ENCODE data around the gene SULT1C4.

The SULT1C4 gene

DNA sequence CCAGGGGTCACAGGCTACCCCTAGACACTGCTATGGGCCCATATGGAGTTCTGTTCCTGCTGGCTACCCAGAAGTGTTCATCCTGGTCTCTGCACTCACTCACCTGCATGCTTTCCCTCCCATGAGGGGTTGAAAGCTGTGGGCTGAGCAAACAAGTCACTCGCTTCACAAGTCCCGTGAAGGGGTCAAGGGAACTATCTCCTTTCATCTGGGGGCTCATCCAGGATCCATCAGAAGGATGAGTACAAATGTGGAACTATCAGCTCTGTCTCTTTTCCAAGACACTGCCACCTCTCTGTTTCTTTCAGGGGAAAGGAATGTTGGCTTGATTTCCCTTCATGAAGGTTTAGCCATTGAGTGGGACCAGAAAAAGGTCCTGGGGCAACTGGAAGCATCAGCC lies 21.7 kb downstream of the SULT1C4 start:
- no peak overlapping the region for H3K4me3 Mint-ChIP-seq
- H3K27ac Mint-ChIP-seq, result no peak overlapping the region
- TF ChIP-seq, protein P1, sequence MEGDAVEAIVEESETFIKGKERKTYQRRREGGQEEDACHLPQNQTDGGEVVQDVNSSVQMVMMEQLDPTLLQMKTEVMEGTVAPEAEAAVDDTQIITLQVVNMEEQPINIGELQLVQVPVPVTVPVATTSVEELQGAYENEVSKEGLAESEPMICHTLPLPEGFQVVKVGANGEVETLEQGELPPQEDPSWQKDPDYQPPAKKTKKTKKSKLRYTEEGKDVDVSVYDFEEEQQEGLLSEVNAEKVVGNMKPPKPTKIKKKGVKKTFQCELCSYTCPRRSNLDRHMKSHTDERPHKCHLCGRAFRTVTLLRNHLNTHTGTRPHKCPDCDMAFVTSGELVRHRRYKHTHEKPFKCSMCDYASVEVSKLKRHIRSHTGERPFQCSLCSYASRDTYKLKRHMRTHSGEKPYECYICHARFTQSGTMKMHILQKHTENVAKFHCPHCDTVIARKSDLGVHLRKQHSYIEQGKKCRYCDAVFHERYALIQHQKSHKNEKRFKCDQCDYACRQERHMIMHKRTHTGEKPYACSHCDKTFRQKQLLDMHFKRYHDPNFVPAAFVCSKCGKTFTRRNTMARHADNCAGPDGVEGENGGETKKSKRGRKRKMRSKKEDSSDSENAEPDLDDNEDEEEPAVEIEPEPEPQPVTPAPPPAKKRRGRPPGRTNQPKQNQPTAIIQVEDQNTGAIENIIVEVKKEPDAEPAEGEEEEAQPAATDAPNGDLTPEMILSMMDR (IDR thresholded peaks at IDR 0.05; ENCODE audit: unreplicated experiment in 3 of 3), result no peak
- H3K36me3 Mint-ChIP-seq (ENCODE audit: low read depth), result peaks cover 15% of the 10 kb centered on the region
- no peaks in the 10 kb centered on the region for H3K4me1 Mint-ChIP-seq
- H3K27me3 Mint-ChIP-seq (ENCODE audit: low read depth), result no peaks in the 10 kb centered on the region
- H3K9me3 Mint-ChIP-seq, result peaks cover 36% of the 10 kb centered on the region

DNA sequence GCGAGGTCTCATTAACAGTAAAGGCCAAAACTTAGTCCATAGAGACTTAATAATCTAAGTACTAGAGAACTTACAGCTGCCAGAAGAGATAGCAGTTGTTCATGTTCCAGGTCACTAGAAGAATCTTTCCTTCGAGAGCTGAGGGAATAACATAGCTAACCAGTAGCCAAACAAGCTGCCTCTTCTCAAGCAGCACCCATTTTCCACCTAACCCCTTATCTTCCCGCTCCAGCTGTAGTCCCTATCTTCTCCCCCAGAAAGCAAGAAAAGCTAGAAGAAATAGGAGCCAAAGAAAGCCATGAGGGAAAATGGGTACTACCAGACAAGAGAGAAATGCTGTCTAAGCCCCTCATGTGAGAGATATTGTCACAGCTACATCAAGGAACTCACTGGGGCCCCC lies 24.0 kb downstream of the SULT1C4 start:
- Mint-ChIP-seq H3K4me3 (no peak overlapping the region), H3K27ac (no peak overlapping the region), H3K27me3 (ENCODE audit: low read depth) (no peaks in the 10 kb centered on the region), H3K36me3 (ENCODE audit: low read depth) (peaks cover 12% of the 10 kb centered on the region), H3K4me1 (no peaks in the 10 kb centered on the region), H3K9me3 (peaks cover 35% of the 10 kb centered on the region)
- TF ChIP-seq, protein P1 (IDR thresholded peaks at IDR 0.05; ENCODE audit: unreplicated experiment in 3 of 3), result no peak

DNA sequence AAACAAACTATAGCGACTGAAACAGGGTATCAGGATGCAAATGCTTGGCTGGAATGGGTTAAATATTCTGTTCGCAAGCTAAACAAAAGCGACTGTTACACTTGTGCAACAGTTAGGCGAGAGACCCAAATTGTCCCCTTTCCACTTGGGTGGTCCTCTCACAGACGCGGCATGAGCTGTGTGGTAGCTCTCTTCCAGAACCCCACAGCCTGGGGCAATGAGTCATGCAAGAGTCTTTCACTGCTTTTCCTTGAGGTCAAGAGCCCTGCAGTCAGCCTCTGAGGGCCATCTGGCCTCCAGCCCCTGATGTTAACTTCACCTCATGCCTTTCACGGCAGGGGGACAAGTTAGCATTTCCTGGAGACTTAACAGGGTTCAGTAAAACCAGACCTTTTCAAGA lies 25.7 kb downstream of the SULT1C4 start:
- Mint-ChIP-seq H3K36me3 (ENCODE audit: low read depth) (peaks cover 6% of the 10 kb centered on the region), H3K4me3 (no peak overlapping the region), H3K9me3 (peaks cover 29% of the 10 kb centered on the region), H3K4me1 (no peaks in the 10 kb centered on the region), H3K27ac (no peak overlapping the region), H3K27me3 (ENCODE audit: low read depth) (no peaks in the 10 kb centered on the region)
- TF ChIP-seq, protein P1 (IDR thresholded peaks at IDR 0.05; ENCODE audit: unreplicated experiment in 3 of 3), result no peak

DNA sequence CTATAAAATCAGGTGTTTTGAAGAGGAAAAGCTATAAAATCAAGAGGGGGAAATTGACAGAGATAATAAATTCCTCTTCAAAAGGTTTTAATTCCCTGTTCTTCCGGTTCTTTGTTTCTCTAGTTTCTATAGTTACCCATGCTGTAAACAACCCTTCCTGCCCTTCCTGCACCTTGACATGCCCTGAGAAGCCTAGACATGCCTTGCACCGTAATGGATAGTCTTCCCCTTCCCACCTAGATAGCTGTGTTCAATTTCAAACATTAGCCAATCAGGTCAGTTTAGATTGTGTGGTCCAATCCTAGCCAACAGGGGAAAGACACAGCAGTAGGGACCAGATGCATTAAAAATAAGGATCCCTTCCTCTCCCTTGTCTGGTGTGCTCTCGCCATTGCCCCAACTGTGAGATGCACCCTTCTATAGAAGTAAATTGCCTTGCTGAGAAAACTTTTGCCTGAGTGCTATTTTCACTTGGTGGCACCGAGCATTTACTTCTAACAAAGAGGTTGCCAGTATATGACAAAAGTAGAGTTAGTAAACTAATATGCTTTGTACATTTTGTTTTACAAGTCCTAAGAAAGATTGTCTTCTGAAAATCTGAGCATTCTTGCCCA lies 27.1 kb downstream of the SULT1C4 start:
- Mint-ChIP-seq H3K4me1 (no peaks in the 10 kb centered on the region), H3K27me3 (ENCODE audit: low read depth) (no peaks in the 10 kb centered on the region), H3K4me3 (no peak overlapping the region), H3K27ac (no peak overlapping the region), H3K36me3 (ENCODE audit: low read depth) (peaks cover 3% of the 10 kb centered on the region), H3K9me3 (peaks cover 18% of the 10 kb centered on the region)
- TF ChIP-seq, protein P1 (IDR thresholded peaks at IDR 0.05; ENCODE audit: unreplicated experiment in 3 of 3), result no peak

DNA sequence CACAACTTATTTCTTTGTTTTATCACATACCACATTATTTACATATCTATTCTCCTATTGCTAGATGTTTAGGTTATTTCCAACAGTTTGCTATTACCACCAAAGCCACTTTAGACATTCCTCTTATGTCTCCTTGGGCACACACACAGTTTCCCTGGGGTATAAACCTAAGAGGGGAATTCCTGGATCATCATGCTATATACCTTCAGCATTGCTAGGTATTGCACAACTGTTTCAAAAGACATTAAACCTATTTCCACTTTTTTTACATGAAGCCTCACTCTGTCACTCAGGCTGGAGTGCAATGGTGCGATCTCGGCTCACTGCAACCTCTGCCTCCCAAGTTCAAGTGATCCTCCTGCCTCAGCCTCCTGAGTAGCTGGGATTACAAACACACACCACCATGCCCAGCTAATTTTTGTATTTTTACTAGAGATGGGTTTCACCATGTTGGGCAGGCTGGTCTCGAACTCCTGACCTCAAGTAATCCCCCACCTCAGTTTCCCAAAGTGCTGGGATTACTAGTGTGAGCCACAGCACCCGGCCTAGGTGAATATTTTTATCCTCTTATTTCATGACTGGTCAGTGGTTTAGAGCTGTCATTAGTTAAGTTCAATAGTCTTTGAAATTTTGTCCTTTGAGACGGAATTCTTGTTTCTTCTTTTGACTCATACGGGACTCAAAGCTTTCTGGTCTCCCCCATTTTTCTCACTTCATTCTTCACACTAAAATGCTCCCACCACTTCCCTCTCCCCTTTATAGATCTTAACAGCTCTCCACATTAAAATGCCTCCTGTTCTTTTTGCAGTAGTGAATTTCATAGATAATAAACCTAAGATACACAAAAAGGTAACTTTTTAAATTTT lies 30.3 kb downstream of the SULT1C4 start:
- Mint-ChIP-seq H3K27ac (no peak overlapping the region), H3K27me3 (ENCODE audit: low read depth) (no peaks in the 10 kb centered on the region), H3K36me3 (ENCODE audit: low read depth) (no peaks in the 10 kb centered on the region), H3K9me3 (peaks cover 10% of the 10 kb centered on the region), H3K4me3 (no peak overlapping the region), H3K4me1 (no peaks in the 10 kb centered on the region)
- TF ChIP-seq, protein P1 (IDR thresholded peaks at IDR 0.05; ENCODE audit: unreplicated experiment in 3 of 3), result no peak

All from nephron (organoid).